Spinal cord (tissue), 10 donors: ENCODE results near the gene CERS5. TPM values are rescaled to one million over a fixed set of nuclear protein-coding genes. Genes with fewer than 3 reads are reported as not detected.
"Not testable (repeated sequence)": the region's sequence is repeated elsewhere in the genome, so short reads cannot be mapped to it uniquely, and the experiment has no call there.

Experiments used
- DNase-seq, 6 donors: peaks; one replicate each; pipeline versions ENCODE4 v3.0.0 to v3.0.0-alpha.2; 2013 to 2015; ENCODE audit warnings: low spot score in 6 of 6, low read depth in 4 of 6
- H3K27ac ChIP-seq: one replicate; pipeline ENCODE4 v1.5.1; 2013; ENCODE audit warnings: low read depth, low read length, control low read depth
- H3K27me3 ChIP-seq: one replicate; pipeline ENCODE4 v1.6.1; 2013; ENCODE audit warnings: low read length; ENCODE audit not compliant: control insufficient read depth, insufficient read depth
- H3K36me3 ChIP-seq: one replicate; pipeline ENCODE4 v1.6.1; 2013; ENCODE audit warnings: low read length; ENCODE audit not compliant: control insufficient read depth, insufficient read depth
- H3K4me1 ChIP-seq: one replicate; pipeline ENCODE4 v1.6.1; 2013; ENCODE audit warnings: low read length; ENCODE audit not compliant: control insufficient read depth, insufficient read depth
- H3K4me3 ChIP-seq: one replicate; pipeline ENCODE4 v1.5.1; 2013; ENCODE audit warnings: low read depth, low read length, control low read depth
- H3K9me3 ChIP-seq: one replicate; pipeline ENCODE4 v1.6.1; 2013; ENCODE audit warnings: low read length; ENCODE audit not compliant: control insufficient read depth, insufficient read depth
- WGBS: methylation state at CpG from one replicate; pipeline ENCODE4 v1.1.5; 2013; ENCODE audit warnings: missing lambda C conversion rate; ENCODE audit not compliant: insufficient coverage; 5-methylcytosine and 5-hydroxymethylcytosine counted together
- polyA plus RNA-seq, 2 donors: library from polyadenylated mRNA; unstranded; fragments of 120-200 nt; gene quantifications; one replicate each; pipeline ENCODE4 v1.2.1, GENCODE V29; 2013; ENCODE audit not compliant: insufficient read length in 2 of 2
- total RNA-seq, 2 donors: library from RNA; depleted of rRNA in 1 of 2; stranded (reverse); fragments of 120-200 nt in 1 of 2; fragments of >200 nt in 1 of 2; gene quantifications; one replicate each; pipeline versions ENCODE4 v1.2.3 to v1.2.4, GENCODE V29; 2013 to 2014
- donor health status: healthy.

The CERS5 gene
- total and polyA plus RNA-seq, 4 donors: 74.9 to 122 (median 93.8) TPM

DNA sequence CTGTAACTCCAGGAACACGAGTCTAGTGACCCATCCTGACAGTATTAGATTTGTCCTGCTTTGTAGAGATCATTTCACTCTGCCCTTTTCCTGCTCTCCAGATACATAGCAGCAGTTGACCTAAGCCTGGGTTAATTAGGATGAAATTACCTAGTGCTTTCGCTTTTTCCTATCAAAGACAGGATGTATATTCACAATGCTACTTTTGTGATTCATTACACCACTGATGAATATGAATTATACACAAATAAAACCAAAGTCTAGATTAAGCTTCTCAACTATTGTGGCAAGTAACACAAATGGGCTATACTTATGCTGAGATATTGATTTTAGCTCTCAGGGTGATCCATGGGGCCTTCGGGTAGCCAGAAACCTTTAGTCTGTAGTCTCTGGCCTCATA lies 17.9 kb downstream of the CERS5 start:
- WGBS: no CpG with 5 or more reads among the region's 3 CpGs
- H3K27me3 ChIP-seq: no peaks in the 10 kb centered on the region
- H3K27ac ChIP-seq: no peak overlapping the region
- H3K4me3 ChIP-seq: no peak overlapping the region
- no peaks in the 10 kb centered on the region for H3K36me3 ChIP-seq
- no peaks in the 10 kb centered on the region for H3K4me1 ChIP-seq
- DNase-seq: no peak
- no peaks in the 10 kb centered on the region for H3K9me3 ChIP-seq

DNA sequence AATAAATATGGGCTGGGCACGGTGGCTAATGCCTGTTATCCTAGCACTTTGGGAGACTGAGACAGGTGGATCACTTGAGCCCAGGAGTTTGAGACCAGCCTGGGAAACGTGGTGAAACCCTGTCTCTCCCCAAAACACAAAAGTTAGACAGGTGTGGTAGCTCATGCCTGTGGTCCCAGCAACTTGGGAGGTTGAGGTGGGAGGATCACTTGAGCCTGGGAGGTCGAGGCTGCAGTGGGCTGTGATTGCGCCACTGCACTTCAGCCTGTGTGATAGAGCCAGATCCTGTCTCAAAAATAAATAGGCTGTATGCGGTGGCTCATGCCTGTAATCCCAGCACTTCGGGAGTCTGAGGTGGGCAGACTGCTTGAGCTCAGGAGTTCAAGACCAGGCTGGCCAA lies 19.2 kb downstream of the CERS5 start:
- H3K27me3 ChIP-seq, H3K4me3 ChIP-seq, H3K27ac ChIP-seq, H3K36me3 ChIP-seq, H3K9me3 ChIP-seq, H3K4me1 ChIP-seq, DNase-seq: not testable (repeated sequence)
- 97% methylated on average over 5 of the region's 6 CpGs for WGBS

DNA sequence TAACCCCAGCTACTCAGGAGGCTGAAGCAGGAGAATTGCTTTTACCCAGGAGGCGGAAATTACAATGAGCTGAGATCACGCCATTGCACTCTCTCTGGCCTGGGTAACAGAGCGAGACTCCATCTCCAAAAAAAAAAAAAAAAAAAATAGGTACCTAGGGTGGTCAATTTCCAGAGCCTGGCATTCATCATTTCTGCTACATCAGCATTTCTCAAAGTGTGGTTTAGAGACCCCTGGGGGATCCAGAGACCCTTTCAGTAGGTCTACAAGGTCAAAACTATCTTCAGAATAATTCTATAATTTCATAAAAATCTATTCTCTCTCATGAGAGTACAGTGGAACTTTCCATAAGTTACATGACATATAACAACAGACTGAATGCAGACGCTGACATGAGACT lies 19.9 kb downstream of the CERS5 start:
- Histone ChIP-seq H3K4me1 (no peaks in the 10 kb centered on the region), H3K27me3 (no peaks in the 10 kb centered on the region), H3K4me3 (no peak overlapping the region), H3K36me3 (peaks cover 6% of the 10 kb centered on the region), H3K27ac (no peak overlapping the region), H3K9me3 (no peaks in the 10 kb centered on the region)
- no CpG with 5 or more reads among the region's 4 CpGs for WGBS
- DNase-seq: no peak

DNA sequence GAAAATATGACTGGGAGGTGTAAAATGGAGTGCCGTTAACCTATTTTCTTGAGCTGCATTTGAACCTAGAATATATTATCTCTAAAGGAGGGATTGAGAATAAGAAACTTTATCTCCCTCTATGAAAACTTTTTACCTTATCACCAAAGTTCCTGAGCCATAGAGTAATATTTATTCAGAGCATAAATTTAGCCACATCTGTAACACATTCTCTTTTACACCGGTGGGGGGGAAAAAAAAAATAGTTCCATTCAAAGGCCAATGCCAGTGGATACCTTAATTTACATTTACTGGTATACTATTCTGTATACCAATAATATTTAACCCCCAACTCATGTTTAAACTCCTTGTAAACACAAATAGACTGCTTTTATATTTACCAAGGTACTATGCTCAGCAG lies 21.7 kb downstream of the CERS5 start:
- Histone ChIP-seq H3K4me3 (no peak overlapping the region), H3K27me3 (no peaks in the 10 kb centered on the region), H3K4me1 (no peaks in the 10 kb centered on the region), H3K27ac (no peak overlapping the region), H3K36me3 (peaks cover 12% of the 10 kb centered on the region), H3K9me3 (no peaks in the 10 kb centered on the region)
- no peak for DNase-seq
- WGBS: no CpG with 5 or more reads among the region's 2 CpGs

DNA sequence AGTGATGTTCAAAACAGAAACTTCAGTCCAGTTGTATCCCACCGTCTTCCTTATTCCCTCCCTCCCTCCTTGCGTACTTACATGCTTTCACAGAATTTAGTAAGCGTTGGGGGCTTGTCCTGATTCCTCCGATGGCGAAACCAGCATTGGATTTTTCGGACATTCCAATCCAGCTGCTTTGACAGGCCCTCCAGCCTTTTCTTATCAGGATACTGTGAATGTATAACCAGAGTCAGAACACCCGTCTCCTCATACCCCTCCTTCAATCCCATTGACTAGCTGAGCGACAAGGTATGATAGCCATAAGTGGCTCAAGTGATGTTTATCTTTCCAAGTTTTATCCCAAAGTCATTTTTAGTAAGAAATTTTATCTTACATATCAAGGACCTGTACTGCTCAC lies 24.2 kb downstream of the CERS5 start:
- Histone ChIP-seq H3K36me3 (peaks cover 18% of the 10 kb centered on the region), H3K9me3 (no peaks in the 10 kb centered on the region), H3K4me3 (no peak overlapping the region), H3K4me1 (no peaks in the 10 kb centered on the region), H3K27me3 (no peaks in the 10 kb centered on the region), H3K27ac (no peak overlapping the region)
- WGBS: 93% methylated on average over 7 of the region's 8 CpGs
- no peak for DNase-seq

DNA sequence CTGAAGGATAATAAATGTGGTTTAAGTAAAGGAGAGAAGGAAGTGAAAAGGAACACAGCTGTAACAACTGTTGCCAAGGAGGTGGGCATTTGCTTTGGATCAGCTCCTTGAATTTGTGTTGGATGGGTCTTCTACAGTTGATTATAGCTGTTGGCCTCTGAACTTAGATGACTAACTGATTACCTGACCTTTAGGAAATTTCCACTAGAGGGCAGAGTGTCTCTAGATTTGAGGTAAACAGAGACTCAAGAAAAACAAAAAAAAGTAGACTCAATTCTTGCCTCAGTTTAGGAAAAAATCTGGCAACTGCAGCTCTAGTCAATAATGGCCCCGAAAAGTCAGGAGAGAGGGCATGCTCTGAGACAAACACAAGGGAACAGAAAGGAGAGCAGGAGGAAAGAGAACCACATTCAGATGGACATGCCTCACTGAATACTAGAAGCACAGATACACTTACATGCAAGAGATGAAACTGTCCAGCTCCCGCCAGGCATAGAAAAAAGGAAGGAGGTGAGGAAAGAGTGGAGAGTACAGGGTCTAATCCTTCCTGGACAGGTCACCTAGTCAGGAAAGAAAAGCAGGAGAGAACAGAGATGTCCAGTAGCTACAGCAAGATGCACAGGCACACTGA lies 34.5 kb downstream of the CERS5 start:
- H3K36me3 ChIP-seq: peaks cover 58% of the 10 kb centered on the region
- H3K9me3 ChIP-seq: no peaks in the 10 kb centered on the region
- peak in 3 of 6 donors; percentile 31 to 68 (median 63) for DNase-seq
- no CpG with 5 or more reads among the region's 2 CpGs for WGBS
- H3K4me3 ChIP-seq: no peak overlapping the region
- H3K27ac ChIP-seq: no peak overlapping the region
- H3K4me1 ChIP-seq: no peaks in the 10 kb centered on the region
- H3K27me3 ChIP-seq: no peaks in the 10 kb centered on the region

DNA sequence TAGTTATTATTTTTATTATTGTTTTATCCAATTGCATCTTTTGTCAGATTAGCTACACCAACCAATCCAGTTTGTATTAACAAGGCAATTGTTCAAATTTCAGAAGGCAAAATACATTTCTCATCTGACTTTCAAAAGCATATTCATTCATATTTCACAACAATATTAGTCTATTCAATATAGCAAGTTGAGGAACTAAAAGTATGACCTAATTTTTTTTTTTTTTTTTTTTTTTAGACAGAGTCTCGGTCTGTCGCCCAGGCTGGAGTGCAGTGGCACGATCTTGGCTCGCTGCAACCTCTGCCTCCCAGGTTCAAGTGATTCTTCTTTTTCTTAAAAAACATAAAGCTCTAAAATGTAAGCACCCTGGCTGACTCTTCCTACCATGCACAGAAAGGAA lies 37.9 kb downstream of the CERS5 start:
- Histone ChIP-seq H3K27me3 (no peaks in the 10 kb centered on the region), H3K4me1 (no peaks in the 10 kb centered on the region), H3K4me3 (no peak overlapping the region), H3K36me3 (peaks cover 52% of the 10 kb centered on the region), H3K9me3 (no peaks in the 10 kb centered on the region), H3K27ac (no peak overlapping the region)
- WGBS: no CpG with 5 or more reads among the region's 4 CpGs
- no peak for DNase-seq

DNA sequence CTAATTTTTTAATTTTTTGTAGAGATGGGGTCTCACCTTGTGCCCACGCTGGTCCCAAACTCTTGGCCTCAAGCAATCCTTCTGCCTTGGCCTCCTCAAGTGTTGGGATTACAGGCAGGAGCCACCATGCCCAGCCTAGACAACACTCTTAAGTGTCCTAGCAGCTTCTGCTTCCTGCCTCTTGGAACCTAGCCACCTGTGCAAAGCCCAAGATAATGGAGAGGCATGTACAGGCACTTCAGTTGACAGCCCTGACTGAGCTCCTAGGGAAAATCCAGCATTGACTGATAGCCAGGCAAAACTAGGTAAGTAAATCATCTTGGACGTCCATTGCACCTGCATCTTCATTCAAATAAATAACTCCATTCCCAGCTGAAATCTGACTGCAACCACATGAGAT lies 39.6 kb downstream of the CERS5 start:
- H3K4me3 ChIP-seq: no peak overlapping the region
- H3K27ac ChIP-seq: no peak overlapping the region
- H3K36me3 ChIP-seq: peaks cover 38% of the 10 kb centered on the region
- WGBS: 100% methylated on average over 1 of the region's 2 CpGs
- no peak for DNase-seq
- no peaks in the 10 kb centered on the region for H3K27me3 ChIP-seq
- H3K9me3 ChIP-seq: no peaks in the 10 kb centered on the region
- H3K4me1 ChIP-seq: no peaks in the 10 kb centered on the region

DNA sequence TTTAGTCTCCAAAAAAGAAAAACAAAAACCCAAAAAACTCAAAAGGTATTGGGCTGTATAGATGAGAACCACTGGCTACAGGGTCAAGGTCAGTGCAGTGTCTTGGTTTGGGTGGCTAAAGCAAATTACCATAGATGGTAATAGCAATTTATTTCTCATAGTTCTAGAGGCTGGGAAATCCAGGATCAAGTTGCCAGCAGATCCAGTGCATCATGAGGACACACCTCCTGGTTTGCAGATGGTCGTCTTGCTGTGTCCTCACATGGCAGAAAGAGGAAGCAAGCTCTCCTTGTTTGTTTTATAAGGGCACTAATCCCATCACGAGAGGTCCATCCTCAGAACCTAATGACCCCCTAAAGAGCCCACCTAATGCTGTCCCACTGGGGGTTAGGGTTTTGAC lies 44.0 kb downstream of the CERS5 start:
- H3K4me1 ChIP-seq: no peaks in the 10 kb centered on the region
- 89% methylated on average over 1 of the region's 2 CpGs for WGBS
- no peak for DNase-seq
- H3K27ac ChIP-seq: no peak overlapping the region
- peaks cover 22% of the 10 kb centered on the region for H3K36me3 ChIP-seq
- no peaks in the 10 kb centered on the region for H3K27me3 ChIP-seq
- no peak overlapping the region for H3K4me3 ChIP-seq
- H3K9me3 ChIP-seq: no peaks in the 10 kb centered on the region

DNA sequence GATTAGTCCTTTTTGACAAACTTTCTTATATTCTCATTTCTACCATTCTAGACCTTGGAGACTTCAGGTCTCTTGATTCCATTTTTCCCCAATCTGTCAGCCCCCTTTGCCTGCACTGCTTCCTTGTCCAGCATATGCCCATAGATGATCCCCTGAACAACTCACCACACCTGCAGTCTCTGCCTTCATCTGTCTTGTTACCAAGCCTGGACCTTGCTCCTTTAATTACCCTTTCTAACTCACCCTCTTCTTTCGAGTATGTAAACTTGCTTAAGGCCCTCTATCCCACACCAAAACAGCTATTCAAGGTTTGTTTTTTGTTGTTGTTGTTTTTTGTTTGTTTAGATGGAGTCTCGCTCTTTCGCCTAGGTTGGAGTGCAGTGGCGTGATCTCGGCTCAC lies 45.5 kb downstream of the CERS5 start:
- Histone ChIP-seq H3K36me3 (peaks cover 24% of the 10 kb centered on the region), H3K4me1 (no peaks in the 10 kb centered on the region), H3K4me3 (no peak overlapping the region), H3K9me3 (no peaks in the 10 kb centered on the region), H3K27ac (no peak overlapping the region), H3K27me3 (no peaks in the 10 kb centered on the region)
- DNase-seq: no peak
- WGBS: no CpG with 5 or more reads among the region's 5 CpGs
